ENCODE results near the gene SPRYD3. TPM values are rescaled to one million over a fixed set of nuclear protein-coding genes. Genes with fewer than 3 reads are reported as not detected.

The SPRYD3 gene, protein sequence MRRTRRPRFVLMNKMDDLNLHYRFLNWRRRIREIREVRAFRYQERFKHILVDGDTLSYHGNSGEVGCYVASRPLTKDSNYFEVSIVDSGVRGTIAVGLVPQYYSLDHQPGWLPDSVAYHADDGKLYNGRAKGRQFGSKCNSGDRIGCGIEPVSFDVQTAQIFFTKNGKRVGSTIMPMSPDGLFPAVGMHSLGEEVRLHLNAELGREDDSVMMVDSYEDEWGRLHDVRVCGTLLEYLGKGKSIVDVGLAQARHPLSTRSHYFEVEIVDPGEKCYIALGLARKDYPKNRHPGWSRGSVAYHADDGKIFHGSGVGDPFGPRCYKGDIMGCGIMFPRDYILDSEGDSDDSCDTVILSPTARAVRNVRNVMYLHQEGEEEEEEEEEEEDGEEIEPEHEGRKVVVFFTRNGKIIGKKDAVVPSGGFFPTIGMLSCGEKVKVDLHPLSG
- total RNA-seq, result 10 to 100 TPM; 56.5 to 60.3 TPM

DNA sequence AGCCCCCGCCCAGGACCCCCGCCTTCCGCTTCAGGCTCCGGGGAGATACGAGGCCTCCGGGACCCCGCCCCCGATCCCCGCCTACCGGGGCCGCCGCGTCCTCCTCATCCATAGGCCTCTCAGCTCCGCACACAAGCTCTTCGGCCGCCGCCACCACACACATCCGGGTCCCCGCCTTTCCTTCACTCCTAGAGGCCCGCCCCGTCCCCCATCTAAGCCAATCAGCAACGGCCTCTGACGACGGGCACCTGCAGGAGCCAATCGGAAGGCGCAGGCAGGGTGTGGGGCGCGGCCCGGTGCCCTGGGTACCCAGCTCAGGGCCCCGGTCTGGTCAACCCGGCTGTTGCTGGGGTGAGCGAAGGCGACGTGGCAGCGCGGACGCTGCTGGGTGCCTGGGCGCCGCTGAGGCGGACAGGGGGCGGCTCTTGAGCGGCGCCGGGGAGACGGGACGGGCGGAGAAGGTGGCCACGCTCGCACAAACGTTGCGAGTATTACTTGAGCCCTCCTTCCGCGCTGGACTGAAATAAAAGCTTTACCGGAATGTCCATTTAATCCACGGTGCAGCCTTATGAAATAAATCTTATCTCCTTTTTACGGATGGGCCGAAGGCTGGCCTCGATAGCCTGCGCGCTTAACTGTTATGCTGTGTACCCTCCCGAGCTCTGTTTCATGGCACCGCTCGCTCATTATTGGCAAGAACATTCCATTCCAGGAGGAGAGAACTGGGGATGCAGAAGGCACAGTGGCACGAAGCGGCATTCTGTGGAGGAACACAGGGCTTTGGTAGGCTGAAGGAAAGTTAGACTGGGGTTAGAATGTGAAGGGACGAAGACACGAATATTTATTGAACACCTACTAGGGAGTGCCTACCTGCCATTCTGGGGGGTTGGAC lies at the start of gene SPRYD3:
Gene SPRYD3 (minus strand): TSS at position 165 of the 892 bp plus-strand sequence. CDS start 57 bp downstream, at position 108.
- peak within 1 kb of the TSS; percentile 87 for H3K4me3 Mint-ChIP-seq
- peak; percentile 98 for DNase-seq (ENCODE audit: low spot score)
- peaks cover 2% of the 10 kb centered on the region for H3K9me3 Mint-ChIP-seq
- H3K36me3 Mint-ChIP-seq, result peaks cover 5% of the 10 kb centered on the region
- no peaks in the 10 kb centered on the region for H3K27me3 Mint-ChIP-seq
- peak; percentile 99 for ATAC-seq
- peaks cover 29 to 36% of the 10 kb centered on the region in 2 donors for H3K4me1 Mint-ChIP-seq (ENCODE audit: low read depth in 2 of 2)
- peak within 1 kb of the TSS; percentile 75 to 89 for H3K27ac Mint-ChIP-seq

DNA sequence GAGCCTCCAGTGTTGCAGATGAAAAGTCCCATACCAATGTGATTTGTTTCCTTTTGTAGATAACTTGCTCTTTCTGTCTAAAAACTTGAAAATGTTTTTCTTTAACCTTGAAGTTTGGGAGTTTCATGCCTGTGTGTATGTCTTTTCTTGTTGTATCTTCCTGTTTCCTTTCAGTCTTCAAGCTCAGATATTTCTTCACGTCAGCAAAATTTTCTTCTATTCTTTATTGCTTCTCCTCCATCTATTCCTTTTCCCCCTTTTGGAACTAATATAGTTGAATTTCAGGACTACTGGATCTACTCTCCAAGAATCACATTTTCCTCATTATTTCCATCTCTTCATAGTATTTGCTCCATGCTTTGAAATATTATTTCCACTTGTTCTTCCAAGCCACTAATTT lies 48.0 kb upstream of the SPRYD3 start:
- ATAC-seq (no peak), DNase-seq (ENCODE audit: low spot score) (no peak)
- Mint-ChIP-seq H3K27ac (no peak overlapping the region), H3K4me3 (no peak overlapping the region), H3K4me1 (ENCODE audit: low read depth in 2 of 2) (no peaks in the 10 kb centered on the region), H3K36me3 (no peaks in the 10 kb centered on the region), H3K27me3 (peaks cover 18 to 37% of the 10 kb centered on the region in 2 donors), H3K9me3 (no peaks in the 10 kb centered on the region)

DNA sequence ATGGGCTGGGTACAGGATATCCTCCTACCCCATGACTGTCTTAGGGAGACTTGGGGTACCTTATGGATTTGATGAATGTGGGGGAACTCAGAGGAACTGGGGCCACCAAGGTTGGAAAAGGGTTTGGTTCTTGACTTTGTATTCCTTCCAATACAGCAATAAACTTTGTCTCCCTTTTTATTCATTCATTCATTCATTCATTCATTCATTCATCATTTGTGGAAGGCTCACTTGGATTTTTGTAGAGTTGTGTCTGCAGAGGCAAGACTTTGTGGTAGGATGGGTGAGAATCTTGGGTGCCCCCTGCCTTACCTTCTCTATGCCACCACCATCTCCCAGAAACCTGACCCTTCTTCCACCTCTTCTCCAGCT lies 45.1 kb upstream of the SPRYD3 start:
- H3K36me3 Mint-ChIP-seq, result no peaks in the 10 kb centered on the region
- ATAC-seq, result no peak
- no peak for DNase-seq (ENCODE audit: low spot score)
- H3K4me3 Mint-ChIP-seq, result no peak overlapping the region
- H3K4me1 Mint-ChIP-seq (ENCODE audit: low read depth in 2 of 2), result no peaks in the 10 kb centered on the region
- no peaks in the 10 kb centered on the region for H3K9me3 Mint-ChIP-seq
- peaks cover 13 to 21% of the 10 kb centered on the region in 2 donors for H3K27me3 Mint-ChIP-seq
- no peak overlapping the region for H3K27ac Mint-ChIP-seq

GRCh38 chr12:53123578-53124351 lies 44.6 kb upstream of the SPRYD3 start:
- peaks cover 9 to 15% of the 10 kb centered on the region in 2 donors for H3K27me3 Mint-ChIP-seq
- no peak for DNase-seq (ENCODE audit: low spot score)
- no peaks in the 10 kb centered on the region for H3K36me3 Mint-ChIP-seq
- no peaks in the 10 kb centered on the region for H3K9me3 Mint-ChIP-seq
- H3K4me1 Mint-ChIP-seq (ENCODE audit: low read depth in 2 of 2), result no peaks in the 10 kb centered on the region
- no peak overlapping the region for H3K27ac Mint-ChIP-seq
- H3K4me3 Mint-ChIP-seq, result no peak overlapping the region
- peak in 1 of 2 donors; percentile 28 for ATAC-seq

- Mint-ChIP-seq H3K9me3 (no peaks in the 10 kb centered on the region), H3K27me3 (peaks cover 7 to 15% of the 10 kb centered on the region in 2 donors), H3K4me3 (no peak overlapping the region), H3K27ac (no peak overlapping the region), H3K36me3 (no peaks in the 10 kb centered on the region), H3K4me1 (ENCODE audit: low read depth in 2 of 2) (no peaks in the 10 kb centered on the region)
- no peak for DNase-seq (ENCODE audit: low spot score)
- ATAC-seq, result no peak
These were observed 43.8 kb upstream of the SPRYD3 start for GRCh38 chr12:53122961-53123468.

DNA sequence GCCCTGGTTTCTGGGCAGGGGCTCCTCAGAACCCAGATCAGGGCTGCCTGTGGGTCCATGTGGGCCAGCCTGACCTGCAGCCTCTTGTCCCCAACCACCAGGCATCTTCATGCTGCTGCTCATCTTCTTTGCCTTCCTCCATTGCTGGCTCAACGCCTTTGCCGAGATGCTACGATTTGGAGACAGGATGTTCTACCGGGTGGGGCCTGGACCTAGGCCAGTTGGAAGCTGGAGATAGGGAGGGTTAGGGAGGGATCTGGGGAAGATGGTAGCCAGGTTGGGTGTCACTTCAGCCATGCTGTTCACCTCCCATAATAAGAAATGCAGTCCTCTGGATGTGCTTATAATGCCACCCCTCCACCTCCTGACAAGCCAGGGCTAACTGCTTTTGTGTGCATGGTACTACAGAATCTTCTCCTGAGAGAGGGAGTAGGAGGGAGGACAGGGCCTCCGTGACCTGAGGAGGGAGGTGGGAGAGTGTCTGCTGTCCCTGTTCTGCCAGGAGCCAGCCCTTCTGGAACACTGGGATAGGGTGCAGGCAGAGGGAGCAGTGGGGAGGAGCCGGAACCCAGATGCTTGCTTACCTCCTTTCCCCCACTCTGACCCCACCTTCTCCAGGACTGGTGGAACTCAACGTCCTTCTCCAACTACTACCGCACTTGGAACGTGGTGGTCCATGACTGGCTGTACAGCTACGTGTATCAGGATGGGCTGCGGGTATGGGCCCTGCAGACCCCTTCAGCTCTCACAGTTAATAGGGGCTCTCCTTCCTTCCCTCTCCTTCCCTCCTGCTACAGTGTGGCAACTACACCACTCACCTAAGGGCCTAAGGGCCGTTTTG lies 41.7 kb upstream of the SPRYD3 start:
- Mint-ChIP-seq H3K36me3 (no peaks in the 10 kb centered on the region), H3K4me3 (no peak overlapping the region), H3K27me3 (peaks cover 2 to 4% of the 10 kb centered on the region in 2 donors), H3K4me1 (ENCODE audit: low read depth in 2 of 2) (no peaks in the 10 kb centered on the region), H3K9me3 (no peaks in the 10 kb centered on the region), H3K27ac (no peak overlapping the region)
- ATAC-seq (peak in 1 of 2 donors; percentile 24), DNase-seq (ENCODE audit: low spot score) (no peak)

DNA sequence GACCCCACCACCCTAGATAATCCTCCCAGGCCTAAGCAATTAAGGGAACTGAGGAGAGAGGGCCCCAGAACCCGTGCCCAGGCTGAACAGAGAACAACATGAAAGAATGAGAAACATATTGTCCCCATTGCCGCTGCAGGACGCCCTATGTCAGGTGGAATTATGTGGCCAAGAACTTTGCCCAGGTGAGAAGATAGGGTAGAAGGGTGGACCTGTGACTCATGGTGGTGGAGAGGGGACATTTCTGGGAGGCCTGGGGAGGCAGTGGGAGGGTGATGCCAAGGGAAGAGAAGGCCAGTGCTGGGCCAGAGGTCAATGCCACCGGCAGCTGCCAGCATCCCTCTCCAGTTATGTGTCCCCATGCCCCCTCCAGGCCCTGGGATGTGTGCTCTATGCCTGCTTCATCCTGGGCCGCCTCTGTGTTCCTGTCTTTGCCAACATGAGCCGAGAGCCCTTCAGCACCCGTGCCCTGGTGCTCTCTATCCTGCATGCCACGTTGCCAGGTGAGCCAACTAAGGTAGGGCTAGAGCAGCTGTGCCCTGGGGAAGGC lies 39.6 kb upstream of the SPRYD3 start:
- H3K27me3 Mint-ChIP-seq, result no peaks in the 10 kb centered on the region
- ATAC-seq (no peak), DNase-seq (ENCODE audit: low spot score) (no peak)
- no peaks in the 10 kb centered on the region for H3K36me3 Mint-ChIP-seq
- no peak overlapping the region for H3K27ac Mint-ChIP-seq
- H3K4me3 Mint-ChIP-seq, result no peak overlapping the region
- H3K4me1 Mint-ChIP-seq (ENCODE audit: low read depth in 2 of 2), result no peaks in the 10 kb centered on the region
- no peaks in the 10 kb centered on the region for H3K9me3 Mint-ChIP-seq

- H3K36me3 Mint-ChIP-seq, result no peaks in the 10 kb centered on the region
- no peak overlapping the region for H3K4me3 Mint-ChIP-seq
- no peaks in the 10 kb centered on the region for H3K4me1 Mint-ChIP-seq (ENCODE audit: low read depth in 2 of 2)
- peaks cover 3 to 6% of the 10 kb centered on the region in 2 donors for H3K27me3 Mint-ChIP-seq
- no peak overlapping the region for H3K27ac Mint-ChIP-seq
- H3K9me3 Mint-ChIP-seq, result no peaks in the 10 kb centered on the region
- DNase-seq (ENCODE audit: low spot score) (no peak), ATAC-seq (no peak)
These were observed 36.9 kb upstream of the SPRYD3 start for GRCh38 chr12:53115891-53116648.

DNA sequence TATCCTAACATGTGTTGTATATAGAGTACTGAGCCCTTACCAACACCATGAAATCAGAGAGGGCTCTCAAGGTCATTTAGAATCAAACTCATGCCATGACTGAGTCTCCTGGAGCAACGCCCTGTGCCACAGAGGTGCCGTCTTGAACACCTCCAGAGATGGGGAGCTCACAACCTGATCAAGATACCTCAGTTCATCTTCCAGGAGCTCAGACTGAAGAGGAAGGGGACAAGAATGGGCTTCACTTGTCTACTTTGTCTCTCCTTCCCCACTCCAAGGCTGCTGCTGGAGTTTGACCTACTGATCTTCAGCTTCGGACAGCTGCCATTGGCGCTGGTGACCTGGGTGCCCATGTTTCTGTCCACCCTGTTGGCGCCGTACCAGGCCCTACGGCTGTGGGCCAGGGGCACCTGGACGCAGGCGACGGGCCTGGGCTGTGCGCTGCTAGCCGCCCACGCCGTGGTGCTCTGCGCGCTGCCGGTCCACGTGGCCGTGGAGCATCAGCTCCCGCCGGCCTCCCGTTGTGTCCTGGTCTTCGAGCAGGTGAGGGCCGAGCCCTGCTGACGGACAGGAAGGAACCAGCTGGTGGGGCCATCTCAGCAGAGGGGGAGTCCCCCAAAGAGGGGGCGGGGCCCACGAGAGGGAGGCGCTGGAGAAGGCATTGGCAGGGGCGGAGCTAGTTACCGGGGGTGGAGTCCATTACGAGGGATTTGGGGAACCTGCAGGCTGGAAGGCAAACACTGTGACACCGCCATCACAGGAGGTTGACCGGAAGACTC lies 36.1 kb upstream of the SPRYD3 start:
- no peak overlapping the region for H3K4me3 Mint-ChIP-seq
- H3K27me3 Mint-ChIP-seq, result peaks cover 3 to 6% of the 10 kb centered on the region in 2 donors
- no peaks in the 10 kb centered on the region for H3K4me1 Mint-ChIP-seq (ENCODE audit: low read depth in 2 of 2)
- H3K9me3 Mint-ChIP-seq, result no peaks in the 10 kb centered on the region
- H3K36me3 Mint-ChIP-seq, result no peaks in the 10 kb centered on the region
- ATAC-seq, result peak in 1 of 2 donors; percentile 32
- H3K27ac Mint-ChIP-seq, result no peak overlapping the region
- DNase-seq (ENCODE audit: low spot score), result no peak

GRCh38 chr12:53113951-53114350 lies 34.8 kb upstream of the SPRYD3 start:
- H3K9me3 Mint-ChIP-seq, result no peaks in the 10 kb centered on the region
- no peak overlapping the region for H3K4me3 Mint-ChIP-seq
- no peaks in the 10 kb centered on the region for H3K36me3 Mint-ChIP-seq
- ATAC-seq, result no peak
- no peak for DNase-seq (ENCODE audit: low spot score)
- peaks cover 3 to 6% of the 10 kb centered on the region in 2 donors for H3K27me3 Mint-ChIP-seq
- no peak overlapping the region for H3K27ac Mint-ChIP-seq
- H3K4me1 Mint-ChIP-seq (ENCODE audit: low read depth in 2 of 2), result no peaks in the 10 kb centered on the region

DNA sequence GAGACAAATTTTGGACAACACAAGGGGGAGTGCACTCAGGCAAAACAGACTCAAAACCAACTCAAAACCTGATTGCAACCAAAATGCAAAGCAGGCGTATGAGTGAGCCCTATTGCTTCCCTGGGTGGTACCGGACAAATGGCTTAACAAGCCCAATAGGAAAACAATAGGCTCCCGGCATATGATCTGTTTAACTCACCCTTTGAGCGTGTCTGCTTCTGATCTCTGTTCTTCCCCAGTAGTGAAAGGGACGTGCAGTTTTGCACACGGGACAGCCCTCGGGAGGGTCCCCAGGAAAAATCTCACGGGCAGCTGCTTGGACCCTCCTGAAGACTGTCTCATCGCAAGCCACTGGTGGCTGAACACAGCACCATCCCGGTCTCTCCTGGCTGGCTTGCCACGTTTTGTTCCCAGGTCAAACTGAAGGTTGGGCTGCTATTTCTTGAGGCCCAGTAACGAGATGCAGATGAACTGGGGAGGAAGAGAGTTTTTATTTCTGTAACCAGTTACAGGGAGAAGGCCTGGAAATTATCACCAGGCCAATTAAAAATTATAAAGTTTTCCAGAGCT lies 34.0 kb upstream of the SPRYD3 start:
- ATAC-seq (no peak), DNase-seq (ENCODE audit: low spot score) (no peak)
- Mint-ChIP-seq H3K36me3 (no peaks in the 10 kb centered on the region), H3K4me1 (ENCODE audit: low read depth in 2 of 2) (no peaks in the 10 kb centered on the region), H3K4me3 (no peak overlapping the region), H3K27ac (no peak overlapping the region), H3K9me3 (no peaks in the 10 kb centered on the region), H3K27me3 (peaks cover 3 to 6% of the 10 kb centered on the region in 2 donors)
